HG02870 (cell line): ENCODE results near the gene CLCN5.

Experiments
- ATAC-seq: cut with Tn5 transposase; IDR thresholded peaks from one replicate; pipeline ENCODE4 v1.9.1; 2021; ENCODE audit warnings: mild to moderate bottlenecking, moderate library complexity; ENCODE audit not compliant: unreplicated experiment

The CLCN5 gene

GRCh38 chrX:49922291-49923241 is at the start of gene CLCN5:
CLCN5 (plus strand) TSS chrX:49922596; CDS start chrX:49925299, 2,703 bp downstream.
- peak; percentile 94 for ATAC-seq

GRCh38 chrX:49876750-49877149 is 45.6 kb upstream of the CLCN5 start:
- no peak for ATAC-seq

GRCh38 chrX:49877397-49878101 is 44.8 kb upstream of the CLCN5 start:
- no peak for ATAC-seq

- ATAC-seq, result no peak
These were observed 44.1 kb upstream of the CLCN5 start for GRCh38 chrX:49878128-49878833.

- peak; percentile 86 for ATAC-seq
These were observed 43.4 kb upstream of the CLCN5 start, which contains the start of gene USP27X for GRCh38 chrX:49878834-49879655. USP27X (plus strand) TSS chrX:49879484; CDS start chrX:49880308, 824 bp downstream.

GRCh38 chrX:49879656-49880277 is 42.6 kb upstream of the CLCN5 start:
- peak; percentile 14 for ATAC-seq

- no peak for ATAC-seq
These were observed 41.7 kb upstream of the CLCN5 start for GRCh38 chrX:49880668-49881067.

- ATAC-seq, result peak; percentile 46
These were observed 38.0 kb upstream of the CLCN5 start for GRCh38 chrX:49884290-49884862.

GRCh38 chrX:49892542-49892941 is 29.9 kb upstream of the CLCN5 start:
- no peak for ATAC-seq

- no peak for ATAC-seq
These were observed 25.4 kb upstream of the CLCN5 start for GRCh38 chrX:49896951-49897350.

GRCh38 chrX:49901048-49901447 is 21.3 kb upstream of the CLCN5 start:
- ATAC-seq, result no peak

GRCh38 chrX:49910344-49910743 is 12.1 kb upstream of the CLCN5 start:
- ATAC-seq, result peak; percentile 74

- ATAC-seq, result no peak
These were observed 10.3 kb upstream of the CLCN5 start for GRCh38 chrX:49912086-49912485.

- ATAC-seq, result no peak
These were observed 9.5 kb upstream of the CLCN5 start for GRCh38 chrX:49912861-49913260.

GRCh38 chrX:49915361-49916222 is 6.8 kb upstream of the CLCN5 start:
- peak; percentile 62 for ATAC-seq

- ATAC-seq, result no peak
These were observed 2.8 kb upstream of the CLCN5 start for GRCh38 chrX:49919617-49920016.

GRCh38 chrX:49921109-49921508 is 1.3 kb upstream of the CLCN5 start:
- ATAC-seq, result no peak

GRCh38 chrX:49925176-49925575 is 2.8 kb downstream of the CLCN5 start:
- no peak for ATAC-seq

GRCh38 chrX:49930039-49930438 is 7.6 kb downstream of the CLCN5 start:
- no peak for ATAC-seq
